Type B pancreatic cell (in vitro differentiated cells): ENCODE results near the gene KRTAP4-6. TPM values are rescaled to one million over a fixed set of nuclear protein-coding genes. Genes with fewer than 3 reads are reported as not detected.
"Not testable (repeated sequence)": the region's sequence is repeated elsewhere in the genome, so short reads cannot be mapped to it uniquely, and the experiment has no call there.

Source experiments
- DNase-seq: peaks from one replicate; pipeline ENCODE4 v3.0.0; 2021; ENCODE audit warnings: mixed read lengths; ENCODE audit not compliant: unreplicated experiment; ENCODE audit errors: extremely low spot score
- H3K27ac Mint-ChIP-seq: 2 replicates; pipeline ENCODE4 v1.8.0; 2021; ENCODE audit warnings: mild to moderate bottlenecking, mixed read lengths
- H3K27me3 Mint-ChIP-seq: 2 replicates; pipeline ENCODE4 v1.8.0; 2021; ENCODE audit warnings: mixed read lengths
- H3K36me3 Mint-ChIP-seq: 2 replicates; pipeline ENCODE4 v1.8.0; 2021; ENCODE audit warnings: mixed read lengths
- H3K4me1 Mint-ChIP-seq: one replicate; pipeline ENCODE4 v1.8.0; 2021; ENCODE audit warnings: mixed read lengths; ENCODE audit not compliant: unreplicated experiment
- H3K4me3 Mint-ChIP-seq: 2 replicates; pipeline ENCODE4 v1.8.0; 2021; ENCODE audit warnings: mild to moderate bottlenecking, mixed read lengths
- H3K9me3 Mint-ChIP-seq: 2 replicates; pipeline ENCODE4 v1.8.0; 2021; ENCODE audit warnings: mixed read lengths
- CTCF ChIP-seq: fragments of 200-600 bp; sonication (generic); conservative IDR thresholded peaks from 2 replicates; pipeline ENCODE4 v1.5.0; 2021; ENCODE audit warnings: antibody characterized with exemption, mild to moderate bottlenecking
- total RNA-seq: library from RNA; stranded (reverse); gene quantifications from 2 replicates; pipeline ENCODE4 v1.2.1, GENCODE V29; 2021; ENCODE audit warnings: low replicate concordance

Gene KRTAP4-6
- total RNA-seq, 1 donor from 2014 or later, result not detected

- Mint-ChIP-seq H3K4me1 (no peaks in the 10 kb centered on the region), H3K27ac (no peak overlapping the region), H3K27me3 (peaks cover 4% of the 10 kb centered on the region), H3K4me3 (no peak overlapping the region), H3K36me3 (no peaks in the 10 kb centered on the region), H3K9me3 (no peaks in the 10 kb centered on the region)
- DNase-seq, result no peak
- TF ChIP-seq CTCF, result no peak
Observed at GRCh38 chr17:41126412-41126811, 13.9 kb downstream of the KRTAP4-6 start.

- Mint-ChIP-seq H3K36me3 (no peaks in the 10 kb centered on the region), H3K9me3 (no peaks in the 10 kb centered on the region), H3K4me3 (no peak overlapping the region), H3K27me3 (peaks cover 4% of the 10 kb centered on the region), H3K27ac (no peak overlapping the region), H3K4me1 (no peaks in the 10 kb centered on the region)
- TF ChIP-seq CTCF, result no peak
- DNase-seq, result no peak
Observed at GRCh38 chr17:41125064-41125463, 15.3 kb downstream of the KRTAP4-6 start.

GRCh38 chr17:41123991-41124371, 16.4 kb downstream of the KRTAP4-6 start, which contains the start of gene KRTAP4-12:
KRTAP4-12 (minus strand) TSS chr17:41124182; CDS start chr17:41124122, 60 bp downstream.
- H3K36me3 Mint-ChIP-seq, H3K4me1 Mint-ChIP-seq, H3K27ac Mint-ChIP-seq, H3K27me3 Mint-ChIP-seq, H3K4me3 Mint-ChIP-seq, DNase-seq, H3K9me3 Mint-ChIP-seq: not testable (repeated sequence)

GRCh38 chr17:41123292-41123990, 16.9 kb downstream of the KRTAP4-6 start:
- H3K27ac Mint-ChIP-seq, H3K9me3 Mint-ChIP-seq, DNase-seq, H3K36me3 Mint-ChIP-seq, H3K4me3 Mint-ChIP-seq, H3K27me3 Mint-ChIP-seq, H3K4me1 Mint-ChIP-seq: not testable (repeated sequence)

- H3K27ac Mint-ChIP-seq, result no peak overlapping the region
- no peak overlapping the region for H3K4me3 Mint-ChIP-seq
- DNase-seq, result no peak
- peaks cover 4% of the 10 kb centered on the region for H3K4me1 Mint-ChIP-seq
- no peaks in the 10 kb centered on the region for H3K9me3 Mint-ChIP-seq
- H3K36me3 Mint-ChIP-seq, result no peaks in the 10 kb centered on the region
- TF ChIP-seq CTCF, result no peak
- peaks cover 4% of the 10 kb centered on the region for H3K27me3 Mint-ChIP-seq
Observed at GRCh38 chr17:41121742-41122141, 18.6 kb downstream of the KRTAP4-6 start.

- not testable (repeated sequence) for H3K36me3 Mint-ChIP-seq, H3K4me1 Mint-ChIP-seq, H3K27ac Mint-ChIP-seq, H3K27me3 Mint-ChIP-seq, H3K9me3 Mint-ChIP-seq, DNase-seq, H3K4me3 Mint-ChIP-seq
Observed at GRCh38 chr17:41119696-41120690, 20.4 kb downstream of the KRTAP4-6 start.

GRCh38 chr17:41118721-41119120, 21.6 kb downstream of the KRTAP4-6 start:
- Mint-ChIP-seq H3K27me3 (no peaks in the 10 kb centered on the region), H3K4me3 (no peak overlapping the region), H3K4me1 (peaks cover 4% of the 10 kb centered on the region), H3K9me3 (no peaks in the 10 kb centered on the region), H3K36me3 (no peaks in the 10 kb centered on the region), H3K27ac (no peak overlapping the region)
- no peak for TF ChIP-seq CTCF
- no peak for DNase-seq

- not testable (repeated sequence) for H3K27me3 Mint-ChIP-seq
Observed at GRCh38 chr17:41117846-41118386, 22.4 kb downstream of the KRTAP4-6 start, which contains the start of gene KRTAP4-11. KRTAP4-11 (minus strand) TSS chr17:41118373; CDS start chr17:41118315, 58 bp downstream.

More at GRCh38 chr17:41117846-41118386, 22.4 kb downstream of the KRTAP4-6 start, which contains the start of gene KRTAP4-11:
- H3K36me3 Mint-ChIP-seq, H3K27ac Mint-ChIP-seq, H3K4me1 Mint-ChIP-seq, H3K4me3 Mint-ChIP-seq, DNase-seq, H3K9me3 Mint-ChIP-seq: not testable (repeated sequence)
